Thoracic aorta (tissue), 2 donors: ENCODE results near the gene KLHL18. TPM values are rescaled to one million over a fixed set of nuclear protein-coding genes. Genes with fewer than 3 reads are reported as not detected.

ENCODE experiments used
- ATAC-seq: fragments of 150-250 bp; one replicate; pipeline ENCODE4 v1.8.0; 2017; ENCODE audit warnings: low read depth; ENCODE audit not compliant: insufficient number of reproducible peaks, low FRiP score
- DNase-seq: peaks from one replicate; pipeline ENCODE4 v3.0.0-alpha.2; 2020; ENCODE audit warnings: low spot score
- H3K27ac ChIP-seq, 2 donors: fragments of 200-600 bp; sonication (generic); 1 replicate in 1 of 2; 2 replicates in 1 of 2; pipeline ENCODE4 v1.5.1; 2016; ENCODE audit warnings: mild to moderate bottlenecking in 2 of 2, moderate library complexity in 2 of 2
- H3K27me3 ChIP-seq: fragments of 200-600 bp; sonication (generic); replicated peaks from 2 replicates; pipeline ENCODE4 v1.6.0; 2016; ENCODE audit warnings: mild to moderate bottlenecking; ENCODE audit not compliant: insufficient read depth
- H3K36me3 ChIP-seq: fragments of 200-600 bp; sonication (generic); one replicate; pipeline ENCODE4 v1.5.1; 2016
- H3K4me1 ChIP-seq, 2 donors: fragments of 200-600 bp; sonication (generic); 1 replicate in 1 of 2; 2 replicates in 1 of 2; pipeline versions ENCODE4 v1.5.1 to v1.6.0; 2016; ENCODE audit warnings: low read depth in 2 of 2, mild to moderate bottlenecking in 1 of 2; ENCODE audit not compliant: control insufficient read depth in 1 of 2
- H3K4me3 ChIP-seq: fragments of 200-600 bp; sonication (generic); 2 replicates; pipeline ENCODE4 v1.5.1; 2016; ENCODE audit warnings: mild to moderate bottlenecking
- H3K9me3 ChIP-seq: fragments of 200-600 bp; sonication (generic); 2 replicates; pipeline ENCODE4 v1.5.1; 2016
- CTCF ChIP-seq: fragments of 200-600 bp; sonication (generic); IDR thresholded peaks from one replicate; pipeline ENCODE4 v1.5.1; 2019; ENCODE audit warnings: antibody characterized with exemption
- total RNA-seq, 2 donors: library from RNA; depleted of rRNA; stranded (reverse); fragments of >200 nt; gene quantifications; one replicate each; pipeline versions ENCODE4 v1.1.0 to v1.2.3, GENCODE V29; 2016

KLHL18 gene
- total RNA-seq, 2 donors from 2014 or later: 18.4 to 30.9 TPM

GRCh38 chr3:47337656-47338055, 54.9 kb downstream of the KLHL18 start:
- no peaks in the 10 kb centered on the region for H3K4me1 ChIP-seq
- no peak overlapping the region for H3K4me3 ChIP-seq
- H3K27ac ChIP-seq: no peak overlapping the region
- no peaks in the 10 kb centered on the region for H3K9me3 ChIP-seq
- no peak for TF ChIP-seq CTCF
- peaks cover 69% of the 10 kb centered on the region for H3K36me3 ChIP-seq
- ATAC-seq (no peak), DNase-seq (no peak)
- no peaks in the 10 kb centered on the region for H3K27me3 ChIP-seq

GRCh38 chr3:47339951-47340350, 57.2 kb downstream of the KLHL18 start:
- no peak for TF ChIP-seq CTCF
- DNase-seq: no peak
- ATAC-seq: no peak
- Histone ChIP-seq H3K4me1 (no peaks in the 10 kb centered on the region), H3K4me3 (no peak overlapping the region), H3K36me3 (peaks cover 70% of the 10 kb centered on the region), H3K9me3 (no peaks in the 10 kb centered on the region), H3K27ac (no peak overlapping the region), H3K27me3 (no peaks in the 10 kb centered on the region)

GRCh38 chr3:47340866-47341265, 58.1 kb downstream of the KLHL18 start:
- H3K4me1 ChIP-seq: no peaks in the 10 kb centered on the region
- H3K4me3 ChIP-seq: no peak overlapping the region
- H3K9me3 ChIP-seq: no peaks in the 10 kb centered on the region
- H3K36me3 ChIP-seq: peaks cover 63% of the 10 kb centered on the region
- ATAC-seq (no peak), DNase-seq (no peak)
- TF ChIP-seq CTCF: no peak
- no peaks in the 10 kb centered on the region for H3K27me3 ChIP-seq
- no peak overlapping the region for H3K27ac ChIP-seq

DNA sequence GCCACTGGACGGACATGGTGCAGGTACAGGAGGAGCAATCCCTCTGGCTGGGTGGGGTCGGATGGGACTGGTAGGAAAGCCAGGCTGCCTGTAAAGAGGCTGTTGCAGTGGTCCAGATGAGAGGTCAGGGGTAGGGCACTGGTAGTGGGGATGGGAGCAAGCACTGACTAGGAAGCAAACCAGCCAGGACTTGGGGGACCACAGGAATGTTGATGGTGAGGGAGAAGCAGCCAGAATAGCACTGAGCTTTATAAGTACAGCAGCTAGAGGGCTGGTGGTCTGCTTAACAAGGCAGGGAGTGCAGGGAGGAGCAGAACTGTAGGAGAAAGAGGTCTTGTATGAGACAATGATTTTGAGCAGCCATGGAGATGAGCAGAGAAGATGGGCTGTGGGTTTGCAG, 59.4 kb downstream of the KLHL18 start:
- DNase-seq: no peak
- Histone ChIP-seq H3K4me1 (no peaks in the 10 kb centered on the region), H3K27me3 (no peaks in the 10 kb centered on the region), H3K27ac (no peak overlapping the region), H3K9me3 (no peaks in the 10 kb centered on the region), H3K4me3 (no peak overlapping the region), H3K36me3 (peaks cover 50% of the 10 kb centered on the region)
- no peak for TF ChIP-seq CTCF
- no peak for ATAC-seq

DNA sequence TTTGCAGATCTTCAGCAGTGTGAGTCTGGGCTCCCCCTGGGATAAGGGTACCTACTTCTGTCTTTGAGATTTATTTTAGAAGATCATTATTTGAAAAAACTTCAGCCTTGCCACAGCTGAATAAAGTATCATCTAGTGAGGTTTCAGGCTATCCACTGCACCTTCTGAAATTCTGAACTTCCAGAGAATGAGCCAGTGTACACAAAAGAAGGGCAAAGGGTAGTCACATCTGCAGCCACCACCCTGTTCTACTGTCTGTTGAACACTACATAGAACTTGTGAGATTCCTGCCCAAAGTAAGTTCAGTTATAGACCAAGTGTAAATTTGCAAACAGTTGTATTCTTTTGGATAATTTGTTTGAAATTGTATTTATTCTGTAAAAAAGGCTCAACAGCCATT, 60.1 kb downstream of the KLHL18 start:
- Histone ChIP-seq H3K4me3 (no peak overlapping the region), H3K36me3 (peaks cover 44% of the 10 kb centered on the region), H3K4me1 (no peaks in the 10 kb centered on the region), H3K9me3 (no peaks in the 10 kb centered on the region), H3K27ac (no peak overlapping the region), H3K27me3 (no peaks in the 10 kb centered on the region)
- no peak for ATAC-seq
- no peak for DNase-seq
- TF ChIP-seq CTCF: no peak
